Keratinocyte (primary cell): Measurements from ENCODE around the gene SOX18. TPM values are rescaled to one million over a fixed set of nuclear protein-coding genes. Genes with fewer than 3 reads are reported as not detected.

Experiments used
- DNase-seq: peaks from one replicate; pipeline ENCODE4 v3.0.0-alpha.2; 2011; ENCODE audit warnings: low read depth, missing footprints, low spot score
- FAIRE-seq: peaks from 2 replicates; lab custom pipeline; 2011; peaks lifted over from hg19 to GRCh38; lab: Jason Lieb, UNC
- H2AFZ ChIP-seq: 2 replicates; pipeline ENCODE4 v1.6.0; 2012; ENCODE audit warnings: low read length, control low read depth, inconsistent platforms; ENCODE audit not compliant: control insufficient read depth
- H3K27ac ChIP-seq: 2 replicates; pipeline ENCODE4 v1.5.1; 2011; ENCODE audit warnings: low read length; ENCODE audit not compliant: control insufficient read depth, insufficient read depth
- H3K27me3 ChIP-seq: 3 replicates; pipeline ENCODE4 v1.6.0; 2011; ENCODE audit warnings: low read length; ENCODE audit not compliant: control insufficient read depth, insufficient read depth; ENCODE audit errors: extremely low read depth
- H3K36me3 ChIP-seq, 2 experiments: 2 replicates in 1 of 2; 3 replicates in 1 of 2; pipeline ENCODE4 v1.5.1; 2011; ENCODE audit warnings: low read length in 2 of 2, mild to moderate bottlenecking in 1 of 2; ENCODE audit not compliant: control insufficient read depth in 2 of 2, insufficient read depth in 2 of 2; ENCODE audit errors: extremely low read depth in 1 of 2
- H3K4me1 ChIP-seq: 3 replicates; pipeline ENCODE4 v1.5.1; 2011; ENCODE audit warnings: low read length; ENCODE audit not compliant: control insufficient read depth, insufficient read depth; ENCODE audit errors: extremely low read depth
- H3K4me2 ChIP-seq: 3 replicates; pipeline ENCODE4 v1.6.0; 2011; ENCODE audit warnings: low read depth, low read length; ENCODE audit not compliant: control insufficient read depth, insufficient read depth; ENCODE audit errors: extremely low read depth
- H3K4me3 ChIP-seq, 3 experiments: fragments of 200-600 bp in 1 of 3; sonication (generic) in 1 of 3; 2 replicates in 2 of 3; 3 replicates in 1 of 3; pipeline ENCODE4 v1.5.1; 2011 to 2016; ENCODE audit warnings: low read length in 3 of 3, mild to moderate bottlenecking in 3 of 3, control low read depth in 2 of 3, inconsistent platforms in 1 of 3, low read depth in 1 of 3, mixed read lengths in 1 of 3, mixed run types in 1 of 3, moderate library complexity in 1 of 3; ENCODE audit not compliant: control insufficient read depth in 2 of 3, insufficient read depth in 2 of 3; ENCODE audit errors: extremely low read depth in 1 of 3
- H3K79me2 ChIP-seq: 2 replicates; pipeline ENCODE4 v1.6.0; 2012; ENCODE audit warnings: low read length; ENCODE audit not compliant: control insufficient read depth, insufficient read depth
- H3K9ac ChIP-seq: 3 replicates; pipeline ENCODE4 v1.6.0; 2011; ENCODE audit warnings: low read length; ENCODE audit not compliant: control insufficient read depth, insufficient read depth; ENCODE audit errors: extremely low read depth
- H3K9me1 ChIP-seq: 3 replicates; pipeline ENCODE4 v1.6.0; 2011; ENCODE audit warnings: low read length; ENCODE audit not compliant: control insufficient read depth, insufficient read depth; ENCODE audit errors: extremely low read depth
- H3K9me3 ChIP-seq: 2 replicates; pipeline ENCODE4 v1.5.1; 2012; ENCODE audit warnings: low read depth, low read length; ENCODE audit not compliant: control insufficient read depth
- H4K20me1 ChIP-seq: 3 replicates; pipeline ENCODE4 v1.6.0; 2011; ENCODE audit warnings: low read length; ENCODE audit not compliant: control insufficient read depth, insufficient read depth; ENCODE audit errors: extremely low read depth
- CTCF ChIP-seq, 3 experiments: IDR thresholded peaks in 1 of 3; conservative IDR thresholded peaks in 1 of 3; optimal IDR thresholded peaks in 1 of 3; 2 replicates in 2 of 3; 3 replicates in 1 of 3; pipeline versions ENCODE3 to v1.5.1; 2011; ENCODE audit warnings: low read length in 3 of 3, mild to moderate bottlenecking in 3 of 3, moderate library complexity in 2 of 3, control low read depth in 1 of 3, inconsistent platforms in 1 of 3; ENCODE audit not compliant: insufficient read depth in 2 of 3; ENCODE audit errors: extremely low read depth in 1 of 3
- EZH2 ChIP-seq: IDR thresholded peaks from one replicate; pipeline ENCODE4 v1.6.1; 2012; ENCODE audit warnings: inconsistent platforms, mild to moderate bottlenecking, low read length, moderate library complexity
- dilution Hi-C: fragments of 300-500 bp; cut with MboI; formaldehyde crosslinking; loops from one replicate; pipeline ENCODE4 v1.7.0; 2020; ENCODE audit warnings: low sequenced_read_pairs; ENCODE audit not compliant: extremely low pct_ligation_motif_present
- polyA plus RNA-seq, 5 experiments: library from polyadenylated mRNA; depleted of rRNA in 3 of 5; stranded (reverse) in 3 of 5; stranded (forward) in 1 of 5; unstranded in 1 of 5; fragments of >200 nt; gene quantifications; 1 replicate in 1 of 5; 2 replicates in 3 of 5; 3 replicates in 1 of 5; pipeline versions ENCODE4 v1.2.1 to v1.2.3, GENCODE V29; 2011 to 2012; ENCODE audit warnings: missing spikeins in 2 of 5, low read depth in 1 of 5, low replicate concordance in 1 of 5

SOX18 gene
- polyA plus RNA-seq, 1 donor (not counting 4 experiments of a cell fraction or from before 2014, with no cell fraction given) = not detected

- Histone ChIP-seq H4K20me1 (no peaks in the 10 kb centered on the region), H3K4me3 (peak overlapping the region in 1 of 3 experiments; percentile 57), H3K9me1 (no peaks in the 10 kb centered on the region), H3K9ac (no peak overlapping the region), H3K36me3 (peaks cover 0 to 7% of the 10 kb centered on the region in 2 experiments), H3K27me3 (peaks cover 32% of the 10 kb centered on the region), H3K4me1 (peaks cover 5% of the 10 kb centered on the region), H3K27ac (no peak overlapping the region), H3K79me2 (no peaks in the 10 kb centered on the region), H3K4me2 (peak overlapping the region; percentile 69), H3K9me3 (no peaks in the 10 kb centered on the region), H2AFZ (no peak overlapping the region)
- FAIRE-seq = no peak
- no peak for TF ChIP-seq CTCF (optimal IDR thresholded peaks at IDR 0.05 in 1 of 3, IDR thresholded peaks at IDR 0.05 in 1 of 3, conservative IDR thresholded peaks at IDR 0.05 in 1 of 3; ENCODE audit: extremely low read depth in 1 of 3, insufficient read depth in 2 of 3, low read length in 3 of 3)
- no peak for TF ChIP-seq EZH2
- DNase-seq = no peak
- dilution Hi-C loops = no loop called here
Measured at GRCh38 chr20:64038224-64038564, 11.2 kb downstream of the SOX18 start.

GRCh38 chr20:64037498-64038213, 11.8 kb downstream of the SOX18 start:
- no peak overlapping the region for H3K9ac ChIP-seq
- FAIRE-seq = no peak
- dilution Hi-C loops = no loop called here
- H4K20me1 ChIP-seq = no peaks in the 10 kb centered on the region
- no peak for TF ChIP-seq EZH2
- no peak for TF ChIP-seq CTCF (optimal IDR thresholded peaks at IDR 0.05 in 1 of 3, IDR thresholded peaks at IDR 0.05 in 1 of 3, conservative IDR thresholded peaks at IDR 0.05 in 1 of 3; ENCODE audit: extremely low read depth in 1 of 3, insufficient read depth in 2 of 3, low read length in 3 of 3)
- H3K27me3 ChIP-seq = peaks cover 32% of the 10 kb centered on the region
- H3K79me2 ChIP-seq = no peaks in the 10 kb centered on the region
- H3K4me2 ChIP-seq = no peak overlapping the region
- H3K9me1 ChIP-seq = no peaks in the 10 kb centered on the region
- H3K36me3 ChIP-seq = peaks cover 0 to 7% of the 10 kb centered on the region in 2 experiments
- DNase-seq = no peak
- H2AFZ ChIP-seq = no peak overlapping the region
- no peak overlapping the region for H3K27ac ChIP-seq
- H3K4me3 ChIP-seq = no peak overlapping the region
- H3K4me1 ChIP-seq = peaks cover 5% of the 10 kb centered on the region
- H3K9me3 ChIP-seq = no peaks in the 10 kb centered on the region
